Stimulated activated CD8-positive, alpha-beta memory T cell treated with anti-CD3 and anti-CD28 coated beads, Interleukin-2, amount 100 ng/mL, for 48 hours (primary cell): ENCODE data around the gene TBCK.

Source experiments
- DNase-seq, 2 donors: peaks; one replicate each; pipeline ENCODE4 v3.0.0-alpha.2; 2020; ENCODE audit warnings: low read depth in 2 of 2

TBCK gene

DNA sequence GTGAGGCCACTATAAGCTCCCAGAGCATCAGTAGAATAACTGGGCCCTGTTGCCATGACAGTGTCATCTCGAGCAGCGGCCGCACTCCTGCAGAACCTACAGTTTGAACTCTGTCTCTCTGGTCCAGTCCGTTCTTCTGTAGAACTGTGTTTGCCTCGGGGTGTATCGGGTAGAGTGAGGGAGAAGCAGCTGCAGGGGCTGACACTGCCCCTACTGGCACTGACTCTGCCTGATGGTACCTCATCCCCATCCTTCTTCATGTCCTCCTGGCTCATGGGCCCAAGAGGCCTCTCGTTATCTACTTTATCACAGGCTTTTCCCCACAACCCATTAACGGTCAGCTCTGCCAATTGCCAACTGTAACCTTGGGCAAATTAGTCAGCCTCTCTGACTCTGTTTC is 324.3 kb downstream of the TBCK start:
- DNase-seq = no peak
